AG04450 (cell line): ENCODE data around the gene NAV3. TPM values are rescaled to one million over a fixed set of nuclear protein-coding genes. Genes with fewer than 3 reads are reported as not detected.

Experiments
- CTCF ChIA-PET: fragments of 300-600, 350-600 bp; formaldehyde crosslinking; extraction: SDS; loops from one replicate; lab custom pipeline; 2022; ENCODE audit warnings: antibody characterized with exemption, inconsistent platforms; lab: Charles Lee
- POLR2A ChIA-PET: fragments of 350-600 bp; formaldehyde crosslinking; extraction: SDS; loops from one replicate; lab custom pipeline; 2021; ENCODE audit warnings: antibody characterized with exemption, inconsistent platforms; lab: Yijun Ruan, JAX
- DNase-seq: peaks from one replicate; pipeline ENCODE4 v3.0.0-alpha.2; 2011; ENCODE audit warnings: low read depth, low spot score
- H3K27ac ChIP-seq: one replicate; pipeline ENCODE4 v1.5.1; 2012; ENCODE audit warnings: low read depth, low read length, control low read depth
- H3K27me3 ChIP-seq: one replicate; pipeline ENCODE4 v1.6.0; 2012; ENCODE audit warnings: low read length; ENCODE audit not compliant: control insufficient read depth, insufficient read depth
- H3K4me3 ChIP-seq: 2 replicates; pipeline ENCODE4 v1.5.1; 2011; ENCODE audit warnings: mild to moderate bottlenecking, low read depth, low read length, control low read depth
- H3K9me3 ChIP-seq: 2 replicates; pipeline ENCODE4 v1.5.1; 2012; ENCODE audit warnings: low read length; ENCODE audit not compliant: control insufficient read depth, insufficient read depth
- polyA plus RNA-seq: library from polyadenylated mRNA; depleted of rRNA; stranded (reverse); fragments of >200 nt; gene quantifications from 2 replicates; pipeline ENCODE4 v1.2.3, GENCODE V29; 2011
- TF ChIP-seq, protein P1 (sequence below): IDR thresholded peaks from 2 replicates; pipeline ENCODE4 v1.5.1; 2011; ENCODE audit warnings: low read depth, low read length, control low read depth, inconsistent platforms

The NAV3 gene
- polyA plus RNA-seq, 1 experiment: 36.1 TPM

GRCh38 chr12:78028426-78028825 is 197.7 kb downstream of the NAV3 start:
- TF ChIP-seq, protein P1, sequence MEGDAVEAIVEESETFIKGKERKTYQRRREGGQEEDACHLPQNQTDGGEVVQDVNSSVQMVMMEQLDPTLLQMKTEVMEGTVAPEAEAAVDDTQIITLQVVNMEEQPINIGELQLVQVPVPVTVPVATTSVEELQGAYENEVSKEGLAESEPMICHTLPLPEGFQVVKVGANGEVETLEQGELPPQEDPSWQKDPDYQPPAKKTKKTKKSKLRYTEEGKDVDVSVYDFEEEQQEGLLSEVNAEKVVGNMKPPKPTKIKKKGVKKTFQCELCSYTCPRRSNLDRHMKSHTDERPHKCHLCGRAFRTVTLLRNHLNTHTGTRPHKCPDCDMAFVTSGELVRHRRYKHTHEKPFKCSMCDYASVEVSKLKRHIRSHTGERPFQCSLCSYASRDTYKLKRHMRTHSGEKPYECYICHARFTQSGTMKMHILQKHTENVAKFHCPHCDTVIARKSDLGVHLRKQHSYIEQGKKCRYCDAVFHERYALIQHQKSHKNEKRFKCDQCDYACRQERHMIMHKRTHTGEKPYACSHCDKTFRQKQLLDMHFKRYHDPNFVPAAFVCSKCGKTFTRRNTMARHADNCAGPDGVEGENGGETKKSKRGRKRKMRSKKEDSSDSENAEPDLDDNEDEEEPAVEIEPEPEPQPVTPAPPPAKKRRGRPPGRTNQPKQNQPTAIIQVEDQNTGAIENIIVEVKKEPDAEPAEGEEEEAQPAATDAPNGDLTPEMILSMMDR: no peak

GRCh38 chr12:78034025-78034424 is 203.3 kb downstream of the NAV3 start:
- Histone ChIP-seq H3K27ac (no peak overlapping the region), H3K9me3 (no peaks in the 10 kb centered on the region), H3K27me3 (no peaks in the 10 kb centered on the region), H3K4me3 (no peak overlapping the region)
- ChIA-PET CTCF (no interaction called here), POLR2A (no interaction called here)
- TF ChIP-seq, protein P1: no peak
- no peak for DNase-seq

More at GRCh38 chr12:78028426-78028825, 197.7 kb downstream of the NAV3 start:
- H3K4me3 ChIP-seq: no peak overlapping the region
- ChIA-PET CTCF (interaction anchor here (0.6 kb wide), 2 partner anchors 10 to 93 kb away, joined by 3 read pairs; no protein-coding TSS in a partner anchor), POLR2A (no interaction called here)
- no peak overlapping the region for H3K27ac ChIP-seq
- H3K9me3 ChIP-seq: no peaks in the 10 kb centered on the region
- no peak for DNase-seq
- no peaks in the 10 kb centered on the region for H3K27me3 ChIP-seq

- H3K27me3 ChIP-seq: no peaks in the 10 kb centered on the region
- H3K4me3 ChIP-seq: peak overlapping the region; percentile 18
- no peak overlapping the region for H3K27ac ChIP-seq
- DNase-seq: no peak
- ChIA-PET POLR2A (no interaction called here), CTCF (no interaction called here)
- TF ChIP-seq, protein P1: no peak
- no peaks in the 10 kb centered on the region for H3K9me3 ChIP-seq
These were observed 205.4 kb downstream of the NAV3 start for GRCh38 chr12:78035901-78036606.

DNA sequence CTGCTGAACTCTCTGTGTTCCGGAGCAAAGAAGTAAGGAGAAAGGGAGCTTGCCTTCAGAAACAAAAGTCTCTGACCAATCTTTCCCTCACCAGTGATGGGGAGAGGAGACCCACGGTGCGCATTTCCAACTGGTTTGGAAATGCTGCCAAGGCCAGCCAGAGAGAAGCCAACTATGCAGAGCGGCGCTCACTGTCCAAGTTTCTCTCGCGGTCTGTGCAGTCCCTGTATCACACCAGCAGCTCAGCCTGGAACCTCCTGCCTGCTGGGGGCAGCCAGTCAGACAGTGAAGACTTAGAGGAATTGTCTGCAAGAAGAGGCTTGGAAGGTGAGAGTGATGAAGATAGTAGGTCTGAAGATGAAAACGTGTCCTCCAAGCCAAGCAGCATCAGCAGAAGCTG is 206.2 kb downstream of the NAV3 start:
- no peak for DNase-seq
- no peak overlapping the region for H3K27ac ChIP-seq
- ChIA-PET CTCF (no interaction called here), POLR2A (no interaction called here)
- H3K4me3 ChIP-seq: no peak overlapping the region
- TF ChIP-seq, protein P1: no peak
- no peaks in the 10 kb centered on the region for H3K9me3 ChIP-seq
- no peaks in the 10 kb centered on the region for H3K27me3 ChIP-seq

- CTCF ChIA-PET: no interaction called here
These were observed 207.0 kb downstream of the NAV3 start for GRCh38 chr12:78037707-78038106.

More at GRCh38 chr12:78037707-78038106, 207.0 kb downstream of the NAV3 start:
- no peak for DNase-seq
- Histone ChIP-seq H3K9me3 (no peaks in the 10 kb centered on the region), H3K27me3 (no peaks in the 10 kb centered on the region), H3K27ac (no peak overlapping the region), H3K4me3 (no peak overlapping the region)
- POLR2A ChIA-PET: no interaction called here
- TF ChIP-seq, protein P1: no peak
